Measurements from ENCODE around the gene NAGPA. TPM values are rescaled to one million over a fixed set of nuclear protein-coding genes. Genes with fewer than 3 reads are reported as not detected.

Gene NAGPA
- total and polyA plus RNA-seq, 2 donors from 2014 or later: 13.8 to 14.5 TPM

DNA sequence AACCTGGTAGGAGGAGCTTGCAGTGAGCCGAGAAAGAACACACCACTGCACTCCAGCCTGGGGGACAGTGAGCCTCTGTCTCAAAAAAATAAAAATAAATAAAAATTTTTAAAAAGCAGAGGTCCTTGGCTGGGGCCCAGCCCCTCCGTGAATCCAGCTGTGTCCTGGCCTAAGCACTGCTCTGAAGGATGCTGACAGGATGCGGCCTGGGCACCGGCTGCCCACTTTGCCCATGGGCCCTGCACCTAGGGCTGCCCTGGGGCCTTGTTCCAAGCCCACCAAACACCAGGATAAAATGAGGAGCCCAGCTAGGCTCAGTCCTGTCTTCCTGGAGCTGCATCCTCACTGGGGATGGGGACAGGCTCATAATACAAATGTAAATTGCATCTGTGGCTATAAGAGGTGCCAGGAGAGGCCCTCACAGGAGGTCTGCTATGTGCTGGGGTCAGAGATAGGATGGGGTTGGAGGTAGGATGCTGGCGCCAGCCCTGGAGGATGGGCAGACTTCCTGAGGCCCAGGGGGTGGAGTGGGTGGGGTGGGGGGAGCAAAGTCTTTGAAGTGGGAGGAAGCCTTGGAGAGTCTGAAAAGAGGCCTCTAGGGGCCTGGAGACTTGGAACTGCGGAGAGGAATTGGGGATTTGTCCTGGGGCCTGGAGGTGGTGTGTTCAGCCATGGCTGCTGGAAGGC lies 25.8 kb upstream of the NAGPA start:
- H3K27ac ChIP-seq (ENCODE audit: low read depth in 2 of 2, low read length in 2 of 2): no peak overlapping the region
- intact Hi-C loops (cut with DNase I): no loop called here
- no peaks in the 10 kb centered on the region for H3K9me3 ChIP-seq (ENCODE audit: control insufficient read depth in 2 of 3, insufficient read depth in 1 of 3, low read length in 3 of 3)
- TF ChIP-seq, protein P1, sequence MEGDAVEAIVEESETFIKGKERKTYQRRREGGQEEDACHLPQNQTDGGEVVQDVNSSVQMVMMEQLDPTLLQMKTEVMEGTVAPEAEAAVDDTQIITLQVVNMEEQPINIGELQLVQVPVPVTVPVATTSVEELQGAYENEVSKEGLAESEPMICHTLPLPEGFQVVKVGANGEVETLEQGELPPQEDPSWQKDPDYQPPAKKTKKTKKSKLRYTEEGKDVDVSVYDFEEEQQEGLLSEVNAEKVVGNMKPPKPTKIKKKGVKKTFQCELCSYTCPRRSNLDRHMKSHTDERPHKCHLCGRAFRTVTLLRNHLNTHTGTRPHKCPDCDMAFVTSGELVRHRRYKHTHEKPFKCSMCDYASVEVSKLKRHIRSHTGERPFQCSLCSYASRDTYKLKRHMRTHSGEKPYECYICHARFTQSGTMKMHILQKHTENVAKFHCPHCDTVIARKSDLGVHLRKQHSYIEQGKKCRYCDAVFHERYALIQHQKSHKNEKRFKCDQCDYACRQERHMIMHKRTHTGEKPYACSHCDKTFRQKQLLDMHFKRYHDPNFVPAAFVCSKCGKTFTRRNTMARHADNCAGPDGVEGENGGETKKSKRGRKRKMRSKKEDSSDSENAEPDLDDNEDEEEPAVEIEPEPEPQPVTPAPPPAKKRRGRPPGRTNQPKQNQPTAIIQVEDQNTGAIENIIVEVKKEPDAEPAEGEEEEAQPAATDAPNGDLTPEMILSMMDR (IDR thresholded peaks at IDR 0.05; ENCODE audit: borderline replicate concordance, extremely low read depth, insufficient read depth): no peak
- no peaks in the 10 kb centered on the region for H3K36me3 ChIP-seq (ENCODE audit: control insufficient read depth in 2 of 3, insufficient read depth in 3 of 3, low read length in 3 of 3)
- H3K4me3 ChIP-seq (ENCODE audit: low read length in 3 of 3): no peak overlapping the region
- no peak overlapping the region for H3K9ac ChIP-seq (ENCODE audit: low read length in 3 of 3)
- DNase-seq (no peak), FAIRE-seq (no peak)
- no peaks in the 10 kb centered on the region for H3K27me3 ChIP-seq (ENCODE audit: control insufficient read depth, insufficient read depth, low read length)
- H3K4me1 ChIP-seq (ENCODE audit: control insufficient read depth in 2 of 3, insufficient read depth in 2 of 3, low read depth in 1 of 3, low read length in 3 of 3): no peaks in the 10 kb centered on the region

DNA sequence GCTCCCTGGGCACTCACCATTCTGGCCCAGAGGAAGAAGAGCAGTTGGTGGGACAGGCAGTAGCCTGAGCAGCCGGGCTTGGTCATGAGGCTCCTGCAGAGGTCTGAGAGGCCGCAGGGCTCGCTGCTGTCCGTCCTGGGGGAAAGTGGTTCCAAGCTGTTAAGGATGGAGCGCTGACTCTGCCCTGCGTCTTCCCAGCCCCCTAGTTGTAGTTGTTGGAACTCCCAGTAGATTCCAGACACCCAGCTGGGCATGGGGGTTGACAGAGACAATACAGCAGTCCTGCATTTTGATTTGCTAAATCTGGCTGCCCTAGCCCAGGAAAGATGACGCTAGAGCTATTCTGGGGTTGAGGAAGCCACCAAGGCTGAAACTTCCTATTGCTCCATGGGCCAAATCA lies 24.7 kb upstream of the NAGPA start:
- Histone ChIP-seq H3K27ac (ENCODE audit: low read depth in 2 of 2, low read length in 2 of 2) (no peak overlapping the region), H3K27me3 (ENCODE audit: control insufficient read depth, insufficient read depth, low read length) (no peaks in the 10 kb centered on the region), H3K4me3 (ENCODE audit: low read length in 3 of 3) (no peak overlapping the region), H3K4me1 (ENCODE audit: control insufficient read depth in 2 of 3, insufficient read depth in 2 of 3, low read depth in 1 of 3, low read length in 3 of 3) (no peaks in the 10 kb centered on the region), H3K36me3 (ENCODE audit: control insufficient read depth in 2 of 3, insufficient read depth in 3 of 3, low read length in 3 of 3) (no peaks in the 10 kb centered on the region), H3K9ac (ENCODE audit: low read length in 3 of 3) (no peak overlapping the region), H3K9me3 (ENCODE audit: control insufficient read depth in 2 of 3, insufficient read depth in 1 of 3, low read length in 3 of 3) (no peaks in the 10 kb centered on the region)
- TF ChIP-seq, protein P1 (IDR thresholded peaks at IDR 0.05; ENCODE audit: borderline replicate concordance, extremely low read depth, insufficient read depth): no peak
- intact Hi-C loops (cut with DNase I): no loop called here
- no peak for FAIRE-seq
- no peak for DNase-seq

DNA sequence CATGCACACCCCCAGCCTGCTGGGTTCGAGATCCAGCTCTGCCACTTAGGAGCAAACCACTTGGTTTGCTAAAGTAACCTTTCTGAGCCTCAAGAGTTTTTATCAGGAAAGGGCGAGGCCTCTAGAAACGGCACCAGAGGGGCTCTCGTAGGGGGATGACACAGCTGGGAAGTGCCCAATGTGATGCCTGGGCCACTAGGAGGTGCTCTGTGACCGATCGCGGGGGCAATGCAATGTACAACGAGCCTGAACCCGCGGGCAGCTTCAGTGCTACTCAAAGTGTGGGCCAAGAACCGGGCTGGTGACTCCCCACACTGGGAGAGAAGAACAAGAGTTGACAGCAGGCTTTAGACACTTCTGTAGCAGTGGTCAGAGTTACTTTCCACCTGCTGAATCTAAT lies 22.6 kb upstream of the NAGPA start:
- Histone ChIP-seq H3K9me3 (ENCODE audit: control insufficient read depth in 2 of 3, insufficient read depth in 1 of 3, low read length in 3 of 3) (no peaks in the 10 kb centered on the region), H3K9ac (ENCODE audit: low read length in 3 of 3) (no peak overlapping the region), H3K4me1 (ENCODE audit: control insufficient read depth in 2 of 3, insufficient read depth in 2 of 3, low read depth in 1 of 3, low read length in 3 of 3) (no peaks in the 10 kb centered on the region), H3K36me3 (ENCODE audit: control insufficient read depth in 2 of 3, insufficient read depth in 3 of 3, low read length in 3 of 3) (no peaks in the 10 kb centered on the region), H3K27me3 (ENCODE audit: control insufficient read depth, insufficient read depth, low read length) (no peaks in the 10 kb centered on the region), H3K4me3 (ENCODE audit: low read length in 3 of 3) (no peak overlapping the region), H3K27ac (ENCODE audit: low read depth in 2 of 2, low read length in 2 of 2) (no peak overlapping the region)
- intact Hi-C loops (cut with DNase I): no loop called here
- DNase-seq: peak in 1 of 5 donors; percentile 21
- TF ChIP-seq, protein P1 (IDR thresholded peaks at IDR 0.05; ENCODE audit: borderline replicate concordance, extremely low read depth, insufficient read depth): no peak
- FAIRE-seq: no peak

All from kidney (tissue), 14 donors.